HepG2 (cell line): ENCODE results near the gene TCF23.
"Not testable (repeated sequence)": the region's sequence is repeated elsewhere in the genome, so short reads cannot be mapped to it uniquely, and the experiment has no call there.

Source experiments
- ZNF878 ChIP-seq: sonication (generic); formaldehyde crosslinking; IDR thresholded peaks from 2 replicates; pipeline ENCODE4 v1.8.1; 2023; ENCODE audit warnings: mild to moderate bottlenecking, missing genetic modification reagents, moderate library complexity
- ZSCAN29 ChIP-seq: sonication (generic); formaldehyde crosslinking; conservative IDR thresholded peaks from 2 replicates; pipeline ENCODE4 v1.4.0; 2020; ENCODE audit warnings: mild to moderate bottlenecking, missing genetic modification reagents
- TF ChIP-seq, protein P1 (sequence below): sonication (generic); formaldehyde crosslinking; IDR thresholded peaks from 2 replicates; pipeline ENCODE4 v1.8.1; 2023; ENCODE audit warnings: missing genetic modification reagents, inconsistent platforms, borderline replicate concordance
- TF ChIP-seq, protein P2 (sequence below): IDR thresholded peaks from 2 replicates; pipeline ENCODE4 v1.6.1; 2016; ENCODE audit warnings: control low read depth

DNA sequence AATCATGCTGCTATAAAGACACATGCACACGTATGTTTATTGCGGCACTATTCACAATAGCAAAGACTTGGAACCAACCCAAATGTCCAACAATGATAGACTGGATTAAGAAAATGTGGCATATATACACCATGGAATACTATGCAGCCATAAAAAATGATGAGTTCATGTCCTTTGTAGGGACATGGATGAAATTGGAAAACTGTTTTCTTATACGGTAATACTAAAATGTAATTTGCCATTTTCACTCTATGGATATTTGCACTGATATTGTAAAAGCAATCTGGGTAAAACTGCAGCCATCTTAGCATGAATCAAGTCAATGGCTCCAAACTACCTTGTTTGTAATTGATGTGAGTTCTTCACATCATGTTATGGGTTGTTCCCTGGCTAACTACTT is 47.0 kb downstream of the TCF23 start:
- TF ChIP-seq, protein P1, sequence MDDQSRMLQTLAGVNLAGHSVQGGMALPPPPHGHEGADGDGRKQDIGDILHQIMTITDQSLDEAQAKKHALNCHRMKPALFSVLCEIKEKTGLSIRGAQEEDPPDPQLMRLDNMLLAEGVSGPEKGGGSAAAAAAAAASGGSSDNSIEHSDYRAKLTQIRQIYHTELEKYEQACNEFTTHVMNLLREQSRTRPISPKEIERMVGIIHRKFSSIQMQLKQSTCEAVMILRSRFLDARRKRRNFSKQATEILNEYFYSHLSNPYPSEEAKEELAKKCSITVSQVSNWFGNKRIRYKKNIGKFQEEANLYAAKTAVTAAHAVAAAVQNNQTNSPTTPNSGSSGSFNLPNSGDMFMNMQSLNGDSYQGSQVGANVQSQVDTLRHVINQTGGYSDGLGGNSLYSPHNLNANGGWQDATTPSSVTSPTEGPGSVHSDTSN, result not testable (repeated sequence)
- TF ChIP-seq, protein P2, sequence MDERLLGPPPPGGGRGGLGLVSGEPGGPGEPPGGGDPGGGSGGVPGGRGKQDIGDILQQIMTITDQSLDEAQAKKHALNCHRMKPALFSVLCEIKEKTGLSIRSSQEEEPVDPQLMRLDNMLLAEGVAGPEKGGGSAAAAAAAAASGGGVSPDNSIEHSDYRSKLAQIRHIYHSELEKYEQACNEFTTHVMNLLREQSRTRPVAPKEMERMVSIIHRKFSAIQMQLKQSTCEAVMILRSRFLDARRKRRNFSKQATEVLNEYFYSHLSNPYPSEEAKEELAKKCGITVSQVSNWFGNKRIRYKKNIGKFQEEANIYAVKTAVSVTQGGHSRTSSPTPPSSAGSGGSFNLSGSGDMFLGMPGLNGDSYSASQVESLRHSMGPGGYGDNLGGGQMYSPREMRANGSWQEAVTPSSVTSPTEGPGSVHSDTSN (CRISPR knock-in tag), result not testable (repeated sequence)
- not testable (repeated sequence) for TF ChIP-seq ZNF878, ZSCAN29 (CRISPR knock-in tag)
